Activated naive CD4-positive, alpha-beta T cell treated with anti-CD3 and anti-CD28 coated beads, Interleukin-2, amount 50 U/mL, for 72 hours (primary cell): ENCODE data around the gene ELMO3. TPM values are rescaled to one million over a fixed set of nuclear protein-coding genes. Genes with fewer than 3 reads are reported as not detected.

Experiments used
- ATAC-seq, 2 donors: fragments of 150-1000 bp; cut with Tn5 transposase; 2 replicates each; pipeline ENCODE4 v1.10.0; 2021; ENCODE audit warnings: mild to moderate bottlenecking in 2 of 2, moderate library complexity in 2 of 2
- DNase-seq, 2 donors: peaks; one replicate each; pipeline ENCODE4 v3.0.0; 2021 to 2022; ENCODE audit warnings: low spot score in 2 of 2
- H3K27ac Mint-ChIP-seq, 2 donors: one replicate each; pipeline ENCODE4 v1.8.0; 2022; ENCODE audit warnings: mild to moderate bottlenecking in 2 of 2, mixed read lengths in 2 of 2
- H3K36me3 Mint-ChIP-seq, 2 donors: one replicate each; pipeline ENCODE4 v1.8.0; 2022; ENCODE audit warnings: mixed read lengths in 2 of 2
- H3K9me3 Mint-ChIP-seq, 2 donors: one replicate each; pipeline ENCODE4 v1.8.0; 2022; ENCODE audit warnings: mixed read lengths in 2 of 2
- total RNA-seq, 2 donors: library from RNA; stranded (reverse); gene quantifications; one replicate each; pipeline ENCODE4 v1.2.3, GENCODE V29; 2022

ELMO3 gene, protein sequence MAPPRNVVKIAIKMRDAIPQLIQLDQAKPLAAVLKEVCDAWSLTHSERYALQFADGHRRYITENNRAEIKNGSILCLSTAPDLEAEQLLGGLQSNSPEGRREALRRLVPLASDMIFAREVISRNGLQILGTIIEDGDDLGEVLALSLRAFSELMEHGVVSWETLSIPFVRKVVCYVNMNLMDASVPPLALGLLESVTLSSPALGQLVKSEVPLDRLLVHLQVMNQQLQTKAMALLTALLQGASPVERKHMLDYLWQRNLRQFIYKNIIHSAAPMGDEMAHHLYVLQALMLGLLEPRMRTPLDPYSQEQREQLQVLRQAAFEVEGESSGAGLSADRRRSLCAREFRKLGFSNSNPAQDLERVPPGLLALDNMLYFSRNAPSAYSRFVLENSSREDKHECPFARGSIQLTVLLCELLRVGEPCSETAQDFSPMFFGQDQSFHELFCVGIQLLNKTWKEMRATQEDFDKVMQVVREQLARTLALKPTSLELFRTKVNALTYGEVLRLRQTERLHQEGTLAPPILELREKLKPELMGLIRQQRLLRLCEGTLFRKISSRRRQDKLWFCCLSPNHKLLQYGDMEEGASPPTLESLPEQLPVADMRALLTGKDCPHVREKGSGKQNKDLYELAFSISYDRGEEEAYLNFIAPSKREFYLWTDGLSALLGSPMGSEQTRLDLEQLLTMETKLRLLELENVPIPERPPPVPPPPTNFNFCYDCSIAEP
- total RNA-seq = 1 to 10 TPM; 4.0 to 7.0 TPM

DNA sequence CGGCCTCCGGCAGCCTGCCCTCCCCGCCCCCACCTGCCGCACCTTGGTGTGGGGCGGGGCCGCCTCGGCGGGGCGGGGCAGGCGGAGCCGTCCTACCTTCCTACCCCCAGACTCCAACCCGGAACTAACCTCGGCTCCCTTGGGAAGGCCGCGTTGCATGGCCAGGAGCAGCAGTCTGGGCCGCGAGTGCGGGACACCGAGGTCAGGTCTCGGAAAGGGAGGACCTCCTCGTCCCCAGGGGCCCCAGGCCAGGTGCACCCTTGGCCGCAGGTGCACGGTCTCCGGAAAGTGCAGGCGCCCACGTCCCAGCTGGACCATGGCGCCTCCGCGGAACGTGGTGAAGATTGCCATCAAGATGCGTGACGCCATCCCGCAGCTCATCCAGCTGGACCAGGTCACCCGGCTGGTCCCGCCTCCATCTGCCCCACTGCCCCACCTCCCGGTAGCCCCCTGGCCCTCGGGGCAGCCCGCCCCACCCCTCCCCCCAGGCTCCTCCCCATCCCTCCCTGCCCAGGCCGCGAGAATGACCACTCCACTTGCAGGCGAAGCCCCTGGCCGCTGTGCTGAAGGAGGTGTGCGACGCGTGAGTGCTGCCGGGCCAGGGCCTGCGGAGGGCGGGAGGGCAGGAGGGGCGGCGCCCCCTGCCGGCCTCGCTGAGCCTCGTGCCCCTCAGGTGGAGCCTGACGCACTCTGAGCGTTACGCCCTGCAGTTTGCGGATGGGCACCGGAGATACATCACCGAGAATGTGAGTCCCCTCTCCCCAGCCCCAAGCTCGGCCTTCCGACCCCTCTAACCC lies at the start of gene ELMO3:
Gene ELMO3 (plus strand): TSS at position 121 of the 797 bp plus-strand sequence. CDS start 196 bp downstream, at position 317.
- H3K36me3 Mint-ChIP-seq = peaks cover 14 to 17% of the 10 kb centered on the region in 2 donors
- peak within 1 kb of the TSS in 1 of 2 donors; percentile 82 for H3K27ac Mint-ChIP-seq

DNA sequence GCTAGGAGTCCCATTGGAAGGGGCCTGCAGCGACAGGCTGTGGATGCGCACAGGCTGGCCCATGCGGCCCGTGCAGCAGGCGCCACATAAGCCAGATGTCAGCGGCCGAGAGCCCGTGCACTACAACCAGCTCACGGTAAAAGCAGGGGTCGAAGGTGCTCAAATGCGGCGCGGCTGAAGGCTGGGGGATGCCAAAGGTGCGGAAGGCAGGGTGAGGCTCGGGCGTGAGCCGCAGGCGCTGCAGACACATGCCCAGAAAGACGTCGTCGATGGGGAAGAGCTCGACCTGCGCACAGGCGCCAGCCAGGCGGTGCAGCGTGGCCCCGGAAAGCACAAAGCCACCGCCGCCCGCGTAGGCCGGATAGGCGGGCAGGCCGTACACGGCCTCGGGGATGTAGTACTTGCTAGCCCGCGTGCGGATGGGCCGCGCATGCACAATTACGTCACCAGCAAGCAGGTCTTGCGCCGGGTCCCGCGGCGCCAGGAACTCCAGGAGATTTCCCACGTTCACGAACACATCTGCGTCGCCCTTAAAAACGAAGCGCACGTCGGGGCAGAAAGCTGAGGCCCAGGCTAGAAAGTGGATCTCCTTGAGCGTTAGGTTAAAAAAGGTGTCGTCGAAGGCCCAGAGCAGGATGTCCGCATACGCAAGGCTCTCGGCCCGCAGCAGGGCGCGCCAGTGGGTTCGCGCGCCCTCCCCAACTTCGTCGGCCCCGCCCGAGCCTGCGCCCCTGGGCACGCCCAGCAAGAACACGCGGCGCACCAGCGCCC lies 49.5 kb upstream of the ELMO3 start:
- H3K36me3 Mint-ChIP-seq = peaks cover 18 to 31% of the 10 kb centered on the region in 2 donors
- DNase-seq = no peak
- no peak for ATAC-seq
- H3K9me3 Mint-ChIP-seq = no peaks in the 10 kb centered on the region
- H3K27ac Mint-ChIP-seq = peak overlapping the region in 1 of 2 donors; percentile 29

More for the DNA sequence above, at the start of gene ELMO3:
- DNase-seq = no peak
- no peaks in the 10 kb centered on the region for H3K9me3 Mint-ChIP-seq
- ATAC-seq = no peak

DNA sequence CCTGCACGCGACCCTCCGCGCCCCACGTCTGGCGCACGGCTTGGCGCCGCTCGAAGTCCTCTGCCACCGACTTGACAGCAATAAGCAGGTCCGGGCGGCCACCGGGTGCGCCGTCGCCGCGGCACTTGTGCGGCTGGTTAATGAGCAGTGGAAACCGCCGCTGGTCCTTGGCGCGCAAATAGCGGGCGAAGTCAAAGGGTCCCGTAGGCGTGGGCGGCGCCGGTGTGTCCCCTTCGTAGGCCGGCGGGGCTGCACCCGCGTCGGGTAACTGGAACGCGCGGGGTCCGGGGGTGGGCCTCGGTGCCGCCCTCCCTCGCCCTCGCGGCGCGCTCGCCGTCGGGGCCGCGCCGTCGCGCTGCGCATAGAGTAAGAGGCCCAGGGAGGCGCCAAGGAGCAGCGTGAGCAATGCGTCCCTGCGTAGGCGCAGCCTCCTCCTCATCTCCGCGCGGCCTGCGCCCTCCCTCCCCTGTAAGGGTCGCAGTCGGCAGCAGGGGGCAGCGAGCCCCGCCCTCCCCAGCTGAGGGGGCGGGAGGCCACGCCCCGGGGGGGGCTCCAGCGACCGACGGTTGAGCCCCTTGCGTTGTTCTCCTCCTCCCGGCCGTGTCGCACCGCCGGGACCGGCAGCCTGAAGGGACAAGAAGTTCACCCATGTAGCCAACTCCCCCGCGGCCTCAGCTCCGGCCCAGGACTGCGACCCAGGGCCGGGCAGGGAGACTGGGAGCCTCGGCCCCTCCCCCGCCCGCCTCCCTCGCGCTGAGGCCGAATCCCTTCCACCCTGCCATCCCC lies 48.7 kb upstream of the ELMO3 start:
- Mint-ChIP-seq H3K36me3 (peaks cover 21 to 27% of the 10 kb centered on the region in 2 donors), H3K9me3 (no peaks in the 10 kb centered on the region), H3K27ac (no peak overlapping the region)
- DNase-seq (no peak), ATAC-seq (peak; percentile 69 to 77)

DNA sequence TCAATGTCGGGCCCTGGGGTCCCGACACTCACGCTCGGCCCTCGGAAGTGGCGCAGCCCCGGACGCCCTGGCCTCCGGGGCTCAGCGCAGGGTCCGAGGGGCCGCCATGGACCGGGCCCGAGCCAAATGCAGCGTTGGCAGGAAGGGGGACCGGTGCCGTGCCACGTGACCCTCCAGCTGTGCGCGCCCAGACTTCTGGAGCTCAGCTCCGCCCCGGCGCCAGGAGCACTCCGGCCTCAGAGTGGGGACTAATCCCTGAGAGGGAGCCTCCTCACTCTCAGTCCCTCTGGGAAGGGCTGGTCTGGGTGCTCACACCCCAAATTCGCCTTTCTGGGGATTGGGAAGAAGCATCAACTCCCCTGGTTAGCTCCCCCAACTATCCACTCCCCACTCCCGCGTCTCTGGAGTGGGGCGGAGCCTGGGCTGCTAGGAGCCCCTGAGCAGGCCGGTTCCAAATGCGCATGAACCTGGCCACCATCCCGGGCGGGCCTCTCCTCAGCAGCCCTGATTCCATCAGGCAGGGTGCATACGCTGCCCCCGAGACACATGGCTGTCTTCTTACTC lies 48.0 kb upstream of the ELMO3 start, which contains the start of gene B3GNT9:
Gene B3GNT9 (minus strand): TSS at position 166 of the 564 bp plus-strand sequence. CDS start 513 bp downstream, outside the sequence.
- H3K9me3 Mint-ChIP-seq = no peaks in the 10 kb centered on the region
- DNase-seq = no peak
- peaks cover 23% of the 10 kb centered on the region in 2 donors for H3K36me3 Mint-ChIP-seq
- H3K27ac Mint-ChIP-seq = peak within 1 kb of the TSS in 1 of 2 donors; percentile 44
- peak; percentile 38 to 55 for ATAC-seq

DNA sequence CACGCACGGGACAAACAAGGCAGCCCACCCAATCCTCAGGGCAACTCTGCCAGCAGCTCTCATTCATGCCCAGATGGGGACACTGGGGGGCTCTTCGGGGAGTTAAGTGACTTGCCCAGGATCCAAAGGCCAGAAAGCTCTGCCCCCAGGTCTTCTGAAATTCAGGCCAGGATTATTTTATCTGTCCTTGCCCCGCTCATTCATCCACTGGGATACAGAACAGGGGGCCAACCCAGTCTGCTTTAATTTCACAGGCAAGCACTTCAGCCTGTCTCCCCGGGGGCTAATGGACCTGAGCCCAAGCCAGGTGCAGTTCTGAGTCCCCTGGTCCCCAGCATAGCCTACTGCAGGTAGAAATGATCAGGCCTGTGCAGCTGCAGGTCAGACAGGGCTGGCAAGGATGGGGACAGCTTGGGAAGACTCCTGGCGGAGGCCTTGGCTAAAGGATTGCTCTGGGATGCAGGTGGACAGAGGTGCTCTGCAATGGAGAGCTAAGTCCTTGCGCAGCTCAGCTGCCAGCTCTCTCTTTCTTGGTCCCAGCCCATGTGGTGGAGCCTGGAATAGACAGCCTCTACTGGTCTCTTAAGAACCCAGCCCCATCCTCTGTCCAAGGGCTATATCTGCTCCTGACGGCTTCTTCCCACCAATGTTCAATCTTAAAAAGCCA lies 47.4 kb upstream of the ELMO3 start:
- H3K36me3 Mint-ChIP-seq = peaks cover 17 to 23% of the 10 kb centered on the region in 2 donors
- H3K9me3 Mint-ChIP-seq = no peaks in the 10 kb centered on the region
- DNase-seq (no peak), ATAC-seq (no peak)
- H3K27ac Mint-ChIP-seq = no peak overlapping the region

DNA sequence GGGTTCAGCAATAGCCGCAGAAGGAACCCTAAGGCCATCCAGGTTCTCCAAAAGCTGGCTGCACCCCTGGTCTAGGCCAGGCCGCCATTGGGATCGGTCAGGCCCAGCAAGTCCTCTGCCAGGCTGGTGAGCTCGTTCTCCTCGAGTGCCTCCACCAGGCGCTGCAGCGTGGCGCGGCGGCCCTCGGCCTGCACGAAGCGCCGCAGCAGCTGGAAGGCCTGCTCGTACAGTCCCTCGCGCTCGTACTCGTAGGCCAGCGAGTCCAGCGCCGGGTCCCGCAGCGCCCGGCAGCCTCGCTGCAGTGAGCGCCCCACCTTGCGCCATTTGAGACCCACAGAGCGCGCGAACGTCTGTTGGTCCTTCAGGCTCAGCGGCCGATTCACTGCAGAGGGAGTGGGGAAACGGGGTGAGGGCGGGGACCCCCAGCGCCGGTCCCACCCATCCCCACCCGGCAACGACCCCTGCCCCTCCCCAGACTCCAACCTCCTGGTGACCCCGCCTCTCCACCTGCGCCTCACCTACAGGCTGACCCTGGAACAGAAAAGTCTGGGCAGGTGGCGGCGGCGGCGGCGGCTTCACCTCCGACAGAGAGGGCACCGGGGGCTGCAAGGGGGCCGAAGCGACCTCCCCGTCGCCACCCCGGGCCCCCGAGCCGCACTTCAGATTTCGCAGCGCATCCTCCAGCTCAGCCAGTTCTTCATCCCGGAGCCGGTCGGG lies 44.2 kb upstream of the ELMO3 start:
- H3K9me3 Mint-ChIP-seq = no peaks in the 10 kb centered on the region
- peaks cover 0 to 18% of the 10 kb centered on the region in 2 donors for H3K36me3 Mint-ChIP-seq
- ATAC-seq = no peak
- no peak overlapping the region for H3K27ac Mint-ChIP-seq
- DNase-seq = no peak

DNA sequence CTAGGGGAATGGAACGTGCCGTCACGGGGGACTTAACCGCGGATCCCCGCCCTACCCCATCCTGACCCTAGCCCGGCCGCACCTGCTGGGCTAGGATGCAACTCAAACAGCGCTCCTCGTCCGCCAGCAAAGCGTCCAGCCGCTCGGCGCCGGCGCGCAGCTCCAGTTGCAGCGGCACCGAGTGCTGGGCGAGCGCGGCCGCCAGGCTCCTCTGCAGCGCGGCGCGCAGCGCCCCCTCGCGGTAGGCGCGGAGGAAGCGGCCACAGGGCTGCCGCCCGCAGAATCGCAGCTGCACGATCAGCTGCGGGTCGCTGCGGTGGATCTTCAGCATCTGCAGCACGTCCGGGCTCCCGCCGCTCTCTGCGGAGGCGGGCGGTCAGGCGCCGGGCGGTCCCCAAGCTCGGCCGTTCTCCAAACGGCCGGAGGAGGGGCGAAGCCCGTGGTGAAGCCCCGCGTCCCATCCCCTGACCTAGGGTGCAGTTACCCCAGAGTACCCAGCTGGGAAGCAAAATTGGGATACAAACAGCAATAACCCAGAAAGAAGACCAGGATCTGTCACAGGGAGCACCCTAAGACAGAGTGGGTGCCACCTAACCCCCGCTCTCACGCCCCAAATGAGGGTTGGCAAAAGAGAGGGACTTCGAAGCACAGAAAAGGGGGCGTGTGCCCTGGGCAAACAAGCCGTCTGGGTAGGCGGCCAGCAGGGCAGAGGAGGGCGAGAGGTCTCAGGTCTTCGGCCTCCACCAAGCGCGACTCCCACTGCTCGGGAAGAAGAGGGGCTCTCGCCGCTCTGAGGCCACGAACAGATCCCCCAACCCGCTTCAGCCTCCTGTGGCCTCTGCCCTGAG lies 43.4 kb upstream of the ELMO3 start:
- Mint-ChIP-seq H3K36me3 (peaks cover 0 to 18% of the 10 kb centered on the region in 2 donors), H3K9me3 (no peaks in the 10 kb centered on the region), H3K27ac (no peak overlapping the region)
- peak; percentile 82 to 92 for DNase-seq
- peak; percentile 42 to 51 for ATAC-seq

DNA sequence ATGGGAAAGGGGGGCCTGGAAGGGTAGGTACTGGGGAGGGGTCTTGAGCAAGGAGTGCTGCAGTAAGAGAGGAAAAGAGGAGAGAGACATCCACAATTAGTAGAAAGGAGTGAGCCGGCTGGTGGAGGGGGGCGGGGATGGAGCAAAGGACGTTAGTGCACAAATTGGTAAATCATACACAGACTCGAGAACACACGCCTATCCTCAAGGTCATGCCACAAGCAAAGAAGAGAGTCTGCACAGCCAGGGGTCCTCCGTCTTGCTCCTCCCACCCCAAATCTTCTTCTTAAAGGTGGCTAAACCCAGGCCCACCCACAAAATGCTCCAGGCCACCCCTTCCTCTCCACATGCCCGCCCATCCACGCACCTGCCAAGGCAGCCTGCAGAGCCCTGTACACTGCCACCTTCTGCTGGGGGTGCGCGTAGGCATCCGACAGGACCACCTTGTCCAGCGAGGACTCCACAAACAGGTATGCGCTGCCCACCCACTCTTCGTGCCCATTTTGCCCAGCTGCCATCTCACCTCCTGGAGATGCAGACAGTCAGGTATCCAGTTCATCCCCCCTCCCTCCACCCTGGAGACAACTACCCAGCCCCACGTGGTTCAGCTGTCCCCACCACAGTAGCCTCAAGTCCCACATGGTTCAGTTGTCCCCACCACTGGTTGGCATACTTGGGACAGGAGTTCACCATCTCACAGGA lies 42.6 kb upstream of the ELMO3 start:
- ATAC-seq (no peak), DNase-seq (no peak)
- Mint-ChIP-seq H3K27ac (no peak overlapping the region), H3K9me3 (no peaks in the 10 kb centered on the region), H3K36me3 (peaks cover 5 to 24% of the 10 kb centered on the region in 2 donors)

DNA sequence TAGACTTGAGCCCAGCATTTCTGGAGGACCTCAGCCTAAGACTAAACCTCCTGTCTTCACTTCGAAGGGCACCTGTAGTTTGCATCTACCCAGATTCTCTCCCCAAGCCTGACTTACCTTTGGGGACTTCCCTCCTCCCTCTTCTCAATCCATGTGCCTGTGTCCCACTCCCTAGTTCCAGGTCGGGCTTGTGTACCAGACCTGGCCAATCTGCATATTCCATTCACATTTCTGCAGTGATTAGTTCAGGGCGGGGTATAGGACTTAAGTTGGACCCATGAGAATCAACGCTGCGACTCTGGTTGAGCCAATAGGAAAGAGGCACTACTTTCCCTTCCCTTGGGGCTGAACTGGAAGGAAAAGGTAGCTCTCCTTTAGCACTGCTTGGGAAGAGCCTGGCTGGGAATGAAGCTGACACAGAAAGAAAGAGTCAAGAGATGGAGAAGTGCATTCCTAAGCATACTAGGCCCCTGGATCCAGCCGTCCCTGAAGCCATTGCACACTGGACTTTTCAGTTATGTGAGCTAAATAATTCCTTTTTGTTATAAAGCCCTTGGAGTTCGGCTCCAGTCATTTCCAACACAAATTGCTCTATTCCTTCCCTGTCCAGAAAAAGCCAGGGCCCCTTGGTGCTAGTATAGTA lies 41.7 kb upstream of the ELMO3 start:
- no peak overlapping the region for H3K27ac Mint-ChIP-seq

DNA sequence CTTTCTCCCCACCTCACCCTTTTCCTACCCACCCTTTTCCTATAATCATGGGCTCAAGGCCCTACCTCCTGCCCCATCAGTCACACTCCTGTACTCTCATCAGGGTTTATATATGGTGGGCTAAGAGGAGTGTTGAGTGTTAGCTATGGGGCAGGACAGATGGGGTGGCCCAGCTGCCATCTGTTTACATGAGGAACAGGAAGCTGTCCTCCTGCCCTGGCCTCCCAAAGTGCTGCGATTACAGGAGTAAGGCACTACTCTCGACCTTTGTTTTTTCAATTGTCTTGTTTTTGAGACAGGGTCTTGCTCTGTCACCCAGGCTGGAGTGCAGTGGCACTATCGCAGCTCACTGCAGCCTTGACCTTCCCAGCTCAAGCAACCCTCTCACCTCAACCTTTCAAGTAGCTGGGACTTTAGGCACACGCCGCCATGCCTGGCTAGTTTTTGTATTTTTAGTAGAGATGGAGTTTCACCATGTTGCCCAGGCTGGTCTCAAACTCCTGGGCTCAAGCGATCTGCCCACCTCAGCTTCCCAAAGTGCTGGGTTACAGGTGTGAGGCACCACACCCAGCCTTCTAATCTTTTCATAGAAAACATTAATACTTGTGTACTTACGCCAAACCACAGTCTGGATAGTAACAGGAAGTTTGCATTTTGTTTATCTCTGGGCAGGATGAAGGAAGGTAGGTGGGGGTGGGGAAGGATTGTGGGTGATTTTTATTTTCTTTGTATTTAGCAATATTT lies 40.9 kb upstream of the ELMO3 start:
- H3K9me3 Mint-ChIP-seq = no peaks in the 10 kb centered on the region
- no peak for ATAC-seq
- no peak for DNase-seq
- peak overlapping the region; percentile 90 to 93 for H3K27ac Mint-ChIP-seq
- peaks cover 5 to 37% of the 10 kb centered on the region in 2 donors for H3K36me3 Mint-ChIP-seq

More for the DNA sequence above, 41.7 kb upstream of the ELMO3 start:
- no peaks in the 10 kb centered on the region for H3K9me3 Mint-ChIP-seq
- H3K36me3 Mint-ChIP-seq = peaks cover 5 to 31% of the 10 kb centered on the region in 2 donors
- DNase-seq (no peak), ATAC-seq (no peak)

DNA sequence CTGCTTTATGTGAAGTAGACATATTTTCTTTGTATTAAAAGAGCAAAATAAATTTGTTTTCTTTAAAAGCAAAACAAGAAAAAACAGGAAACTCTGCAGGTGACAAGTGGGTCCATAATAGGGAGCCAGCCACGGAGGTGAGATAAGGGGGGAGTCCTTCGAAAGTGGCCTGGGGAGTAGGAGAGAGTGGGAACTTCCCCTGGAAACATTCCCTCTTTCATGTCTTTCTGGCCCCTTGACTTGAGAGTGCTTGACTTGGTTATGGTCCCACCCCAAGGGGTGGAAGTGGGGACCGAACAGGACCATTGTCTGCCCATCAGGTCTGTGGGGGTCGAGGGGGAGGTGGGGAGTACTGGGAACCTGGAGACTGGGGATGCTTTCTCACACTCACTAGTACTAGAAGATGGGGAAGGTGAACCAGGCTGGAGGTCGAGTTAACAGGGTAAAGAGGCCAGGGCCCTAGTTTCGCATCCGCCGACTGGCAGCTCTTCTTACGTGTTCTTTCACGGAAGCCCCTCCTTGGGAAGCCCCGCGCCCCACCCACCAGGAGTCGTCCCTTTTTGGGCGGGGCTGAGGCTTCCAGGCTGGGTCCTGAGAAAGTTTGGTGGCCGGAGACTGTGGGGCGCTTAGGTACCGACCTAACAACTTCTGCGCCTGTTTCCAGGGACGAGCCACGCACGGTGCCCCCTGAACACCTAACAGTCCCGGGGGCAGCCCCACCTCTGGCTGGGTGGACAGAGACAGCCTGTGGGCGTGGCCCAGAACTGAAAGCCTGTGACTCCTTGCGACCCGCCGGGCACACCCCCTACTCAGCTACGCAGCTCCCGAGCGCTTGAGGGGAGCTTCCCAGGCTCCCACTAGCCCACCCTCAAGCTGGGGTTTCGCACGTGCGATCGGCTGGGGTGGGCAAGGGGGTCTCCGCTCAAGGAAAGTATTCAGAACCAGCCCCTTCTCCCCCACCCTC lies 40.0 kb upstream of the ELMO3 start:
- peak; percentile 57 to 61 for ATAC-seq
- H3K36me3 Mint-ChIP-seq = peaks cover 5 to 37% of the 10 kb centered on the region in 2 donors
- peak; percentile 88 for DNase-seq
- peak overlapping the region; percentile 90 to 93 for H3K27ac Mint-ChIP-seq
- no peaks in the 10 kb centered on the region for H3K9me3 Mint-ChIP-seq
